Activated naive CD4-positive, alpha-beta T cell treated with anti-CD3 and anti-CD28 coated beads, Interleukin-2, amount 50 U/mL, for 72 hours (primary cell): ENCODE data around the gene CTSD. TPM values are rescaled to one million over a fixed set of nuclear protein-coding genes. Genes with fewer than 3 reads are reported as not detected.

Source experiments
- ATAC-seq, 2 donors: fragments of 150-1000 bp; cut with Tn5 transposase; 2 replicates each; pipeline ENCODE4 v1.10.0; 2021; ENCODE audit warnings: mild to moderate bottlenecking in 2 of 2, moderate library complexity in 2 of 2
- DNase-seq, 2 donors: peaks; one replicate each; pipeline ENCODE4 v3.0.0; 2021 to 2022; ENCODE audit warnings: low spot score in 2 of 2
- H3K27ac Mint-ChIP-seq, 2 donors: one replicate each; pipeline ENCODE4 v1.8.0; 2022; ENCODE audit warnings: mild to moderate bottlenecking in 2 of 2, mixed read lengths in 2 of 2
- H3K36me3 Mint-ChIP-seq, 2 donors: one replicate each; pipeline ENCODE4 v1.8.0; 2022; ENCODE audit warnings: mixed read lengths in 2 of 2
- H3K9me3 Mint-ChIP-seq, 2 donors: one replicate each; pipeline ENCODE4 v1.8.0; 2022; ENCODE audit warnings: mixed read lengths in 2 of 2
- total RNA-seq, 2 donors: library from RNA; stranded (reverse); gene quantifications; one replicate each; pipeline ENCODE4 v1.2.3, GENCODE V29; 2022

CTSD gene
- total RNA-seq, 2 donors from 2014 or later: 47.2 to 55.7 TPM

GRCh38 chr11:1732418-1733008 is 31.2 kb downstream of the CTSD start:
- DNase-seq: peak in 1 of 2 donors; percentile 43
- Mint-ChIP-seq H3K27ac (no peak overlapping the region), H3K9me3 (peaks cover 14 to 25% of the 10 kb centered on the region in 2 donors), H3K36me3 (no peaks in the 10 kb centered on the region)
- ATAC-seq: no peak

GRCh38 chr11:1731451-1732059 is 32.2 kb downstream of the CTSD start:
- ATAC-seq (no peak), DNase-seq (peak in 1 of 2 donors; percentile 26)
- H3K36me3 Mint-ChIP-seq: no peaks in the 10 kb centered on the region
- H3K27ac Mint-ChIP-seq: no peak overlapping the region
- peaks cover 13 to 21% of the 10 kb centered on the region in 2 donors for H3K9me3 Mint-ChIP-seq

DNA sequence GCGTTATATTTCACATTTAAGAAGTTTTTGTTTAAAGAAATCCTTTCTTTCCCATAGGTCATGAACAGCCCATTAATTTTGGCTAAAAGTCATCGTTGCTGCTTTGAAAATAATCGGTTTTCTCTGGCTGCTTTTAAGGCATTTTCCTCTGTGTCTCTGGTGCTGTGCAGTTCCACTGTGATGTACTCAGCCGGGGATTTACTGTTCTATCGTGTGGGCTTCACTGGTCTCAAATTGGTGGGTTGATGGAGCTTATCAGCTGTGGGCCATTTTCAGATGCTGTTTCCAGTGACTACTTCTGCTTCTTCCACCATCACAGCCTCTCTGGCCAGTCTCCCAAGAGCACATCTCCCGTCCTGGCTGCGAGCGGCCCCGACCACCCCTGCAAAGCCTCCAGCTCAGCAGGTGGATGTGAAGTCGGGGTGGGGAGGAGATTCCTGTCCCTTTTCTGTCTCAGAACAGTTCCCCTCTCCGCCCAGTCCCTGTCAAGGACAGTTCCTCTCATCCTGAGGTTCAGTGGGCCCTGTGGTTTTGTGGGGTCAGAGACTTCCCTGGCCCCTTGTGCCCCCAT is 33.6 kb downstream of the CTSD start:
- no peaks in the 10 kb centered on the region for H3K36me3 Mint-ChIP-seq
- ATAC-seq: no peak

GRCh38 chr11:1729692-1730011 is 34.1 kb downstream of the CTSD start:
- DNase-seq: no peak
- H3K36me3 Mint-ChIP-seq: no peaks in the 10 kb centered on the region
- no peak overlapping the region for H3K27ac Mint-ChIP-seq
- peak in 1 of 2 donors; percentile 6 for ATAC-seq
- peaks cover 6 to 8% of the 10 kb centered on the region in 2 donors for H3K9me3 Mint-ChIP-seq

More for the DNA sequence above, 33.6 kb downstream of the CTSD start:
- peak in 1 of 2 donors; percentile 23 for DNase-seq
- Mint-ChIP-seq H3K9me3 (peaks cover 6 to 8% of the 10 kb centered on the region in 2 donors), H3K27ac (peak overlapping the region in 1 of 2 donors; percentile 51)

GRCh38 chr11:1728931-1729691 is 34.6 kb downstream of the CTSD start:
- H3K27ac Mint-ChIP-seq: peak overlapping the region; percentile 31 to 65

GRCh38 chr11:1728301-1728700 is 35.4 kb downstream of the CTSD start:
- Mint-ChIP-seq H3K9me3 (peaks cover 6 to 8% of the 10 kb centered on the region in 2 donors), H3K27ac (peak overlapping the region in 1 of 2 donors; percentile 62)
- DNase-seq: no peak

More at GRCh38 chr11:1728931-1729691, 34.6 kb downstream of the CTSD start:
- Mint-ChIP-seq H3K36me3 (no peaks in the 10 kb centered on the region), H3K9me3 (peaks cover 6 to 8% of the 10 kb centered on the region in 2 donors)
- ATAC-seq (peak; percentile 72 to 75), DNase-seq (peak in 1 of 2 donors; percentile 45)

DNA sequence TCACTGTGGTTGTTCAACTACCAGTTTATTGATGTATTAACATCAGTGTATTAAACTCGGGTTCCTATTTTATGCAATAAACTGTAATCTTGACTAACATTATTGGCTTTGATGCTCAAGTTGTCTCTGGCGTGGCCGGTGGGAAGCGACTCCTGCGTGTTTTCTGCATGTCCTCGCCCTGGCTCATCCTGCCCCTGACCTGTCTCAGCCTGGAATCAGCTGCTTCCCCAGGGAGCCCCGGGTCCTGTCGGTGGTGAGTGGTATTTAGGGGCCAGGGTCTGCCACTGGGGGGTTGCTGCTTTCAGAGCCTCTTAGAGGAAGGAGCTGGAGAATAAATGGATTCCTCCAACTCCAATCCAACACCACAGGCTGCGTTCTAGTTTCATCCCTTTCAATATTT is 35.9 kb downstream of the CTSD start:
- Mint-ChIP-seq H3K36me3 (no peaks in the 10 kb centered on the region), H3K27ac (peak overlapping the region in 1 of 2 donors; percentile 62), H3K9me3 (peaks cover 6 to 8% of the 10 kb centered on the region in 2 donors)
- no peak for ATAC-seq
- DNase-seq: peak in 1 of 2 donors; percentile 16

More at GRCh38 chr11:1728301-1728700, 35.4 kb downstream of the CTSD start:
- ATAC-seq: no peak
- no peaks in the 10 kb centered on the region for H3K36me3 Mint-ChIP-seq

DNA sequence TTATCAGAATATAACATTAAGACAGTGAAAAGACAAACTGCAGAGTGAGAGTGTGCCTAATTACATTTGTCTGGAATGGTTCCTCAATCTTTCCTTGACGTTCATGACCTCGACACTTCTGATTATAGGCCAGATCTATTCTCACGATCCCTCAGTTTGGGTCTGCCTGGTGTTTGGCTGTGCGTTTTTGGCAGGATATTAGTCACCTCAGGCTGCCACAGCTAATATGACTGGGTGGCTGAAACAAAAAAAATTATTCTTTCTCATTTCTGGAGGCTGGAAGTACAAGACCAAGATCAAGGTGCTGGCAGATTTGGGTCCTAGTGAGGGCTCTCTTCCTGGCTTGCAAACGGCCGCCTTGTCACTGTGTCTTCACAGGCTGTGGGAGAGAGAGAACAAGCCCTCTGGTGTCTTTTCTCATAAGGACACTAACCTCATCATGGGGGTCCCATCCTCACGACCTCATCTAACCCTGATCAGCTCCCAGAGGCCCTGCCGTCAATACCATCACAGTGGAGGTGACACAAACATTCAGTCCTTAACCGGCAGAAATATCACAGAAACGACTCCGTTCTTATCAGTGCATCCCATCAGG is 36.5 kb downstream of the CTSD start:
- DNase-seq (peak in 1 of 2 donors; percentile 48), ATAC-seq (peak; percentile 65 to 78)
- peak overlapping the region in 1 of 2 donors; percentile 62 for H3K27ac Mint-ChIP-seq
- H3K9me3 Mint-ChIP-seq: peaks cover 6 to 8% of the 10 kb centered on the region in 2 donors
- H3K36me3 Mint-ChIP-seq: no peaks in the 10 kb centered on the region

DNA sequence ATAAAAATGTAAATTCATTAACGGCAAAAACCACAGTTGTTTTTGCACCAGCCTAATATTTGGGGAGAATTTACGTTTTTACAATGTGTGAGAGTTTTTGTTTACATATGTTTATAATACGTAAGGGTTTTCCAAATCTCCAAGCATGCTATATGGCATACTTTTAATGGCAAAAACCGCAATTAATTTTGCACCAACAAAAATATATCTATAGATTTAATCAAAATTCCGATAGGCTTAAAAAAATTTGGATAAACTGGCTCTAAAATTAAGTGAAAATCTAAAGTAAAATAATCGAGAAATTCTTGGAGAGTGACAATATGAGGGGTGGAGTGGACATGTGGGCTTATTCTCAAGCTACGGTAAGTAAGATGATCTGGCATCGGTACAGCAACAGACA is 43.9 kb downstream of the CTSD start:
- ATAC-seq (no peak), DNase-seq (no peak)
- Mint-ChIP-seq H3K36me3 (no peaks in the 10 kb centered on the region), H3K9me3 (no peaks in the 10 kb centered on the region), H3K27ac (no peak overlapping the region)

GRCh38 chr11:1718326-1718725 is 45.4 kb downstream of the CTSD start:
- Mint-ChIP-seq H3K36me3 (no peaks in the 10 kb centered on the region), H3K9me3 (no peaks in the 10 kb centered on the region), H3K27ac (no peak overlapping the region)
- DNase-seq (no peak), ATAC-seq (no peak)

GRCh38 chr11:1717745-1718144 is 46.0 kb downstream of the CTSD start:
- no peak for ATAC-seq
- Mint-ChIP-seq H3K36me3 (no peaks in the 10 kb centered on the region), H3K9me3 (no peaks in the 10 kb centered on the region), H3K27ac (no peak overlapping the region)
- no peak for DNase-seq

DNA sequence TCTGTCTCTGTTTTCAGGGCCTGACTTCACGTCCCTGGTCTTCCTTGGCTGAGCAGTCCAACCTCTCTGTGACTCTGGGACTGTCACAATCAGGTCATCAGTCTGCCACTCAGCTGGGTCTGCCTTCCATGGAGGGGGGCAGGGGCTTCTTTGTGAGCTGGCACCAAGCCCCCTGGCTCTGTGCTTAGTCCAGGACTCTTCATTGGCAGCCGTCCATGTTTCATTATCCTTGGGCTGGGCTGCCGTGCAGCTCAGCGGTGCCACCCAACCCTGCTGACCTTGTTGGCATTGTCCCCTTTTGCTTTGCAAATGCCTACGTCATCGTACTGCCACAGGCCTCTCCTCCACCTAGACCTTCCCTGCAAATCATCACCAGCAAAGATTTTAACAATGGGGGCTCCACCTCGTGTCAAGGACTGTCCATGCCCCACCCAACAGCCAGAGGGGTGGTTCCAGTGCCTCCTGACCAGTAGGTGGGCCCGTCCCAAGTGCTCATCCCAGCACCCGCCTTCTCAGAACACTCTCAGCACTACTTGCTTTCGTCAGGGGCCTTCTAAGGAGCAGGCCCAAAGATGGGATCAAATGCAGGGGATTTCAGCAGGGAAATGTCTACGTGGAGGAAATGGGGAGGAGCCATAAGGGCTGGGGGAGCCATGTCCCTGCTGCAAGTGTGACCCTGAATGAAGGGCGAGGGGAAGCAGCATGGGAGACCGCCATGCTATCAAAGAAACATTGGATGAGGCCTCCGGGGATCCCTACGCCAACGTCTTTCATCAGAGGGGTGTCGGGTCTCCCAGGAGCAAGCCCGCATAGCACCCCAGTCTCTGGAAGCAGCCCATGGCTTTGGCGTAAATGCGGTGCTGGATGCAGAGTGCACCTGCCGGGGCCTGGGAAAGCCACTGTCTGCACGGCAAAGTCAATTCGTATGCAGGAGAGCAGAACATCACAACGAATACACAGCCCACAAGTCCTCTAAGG is 48.5 kb downstream of the CTSD start:
- Mint-ChIP-seq H3K9me3 (no peaks in the 10 kb centered on the region), H3K36me3 (no peaks in the 10 kb centered on the region), H3K27ac (no peak overlapping the region)
- no peak for ATAC-seq
- DNase-seq: no peak

DNA sequence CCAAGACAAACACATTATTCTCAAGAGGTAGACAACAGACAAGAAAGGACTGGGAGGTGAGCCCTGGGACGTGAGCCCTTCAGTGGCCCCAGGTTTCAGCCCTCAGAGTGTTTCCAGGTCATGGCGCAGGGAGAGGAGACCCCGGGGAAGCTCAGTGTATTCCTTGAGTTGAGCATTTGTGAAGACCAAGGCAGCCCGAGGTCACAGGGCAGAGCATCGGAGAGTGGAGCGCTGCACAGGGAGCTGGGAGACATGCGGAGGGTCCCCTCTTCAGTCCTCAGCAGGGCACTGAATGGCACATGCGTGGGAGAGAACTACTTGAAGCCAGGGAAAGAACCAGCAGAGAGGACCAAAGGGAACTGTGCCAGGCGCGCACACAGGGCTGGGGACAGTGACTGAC is 55.0 kb downstream of the CTSD start:
- no peaks in the 10 kb centered on the region for H3K9me3 Mint-ChIP-seq
- ATAC-seq: no peak
- H3K36me3 Mint-ChIP-seq: no peaks in the 10 kb centered on the region
- peak overlapping the region in 1 of 2 donors; percentile 3 for H3K27ac Mint-ChIP-seq
- no peak for DNase-seq

DNA sequence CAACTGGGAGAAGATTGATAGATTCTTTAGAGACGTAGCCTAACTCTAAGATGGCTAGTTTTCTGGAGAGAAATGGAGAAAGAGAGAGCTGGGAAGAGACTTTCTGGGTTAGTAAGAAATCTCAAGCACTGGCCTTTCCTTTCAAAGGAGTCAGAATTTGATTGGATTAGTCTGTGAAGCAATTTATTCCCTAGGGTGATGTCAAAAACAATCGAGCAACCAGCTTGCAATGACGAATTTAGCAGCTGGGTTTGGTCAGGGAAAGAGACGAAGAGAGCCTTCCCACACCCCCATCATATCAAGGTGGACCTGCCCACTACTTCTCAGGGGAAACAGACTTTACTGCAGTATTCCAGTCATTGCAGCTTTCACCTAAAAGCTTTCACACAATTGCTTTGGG is 56.0 kb downstream of the CTSD start:
- no peaks in the 10 kb centered on the region for H3K9me3 Mint-ChIP-seq
- ATAC-seq (no peak), DNase-seq (no peak)
- H3K36me3 Mint-ChIP-seq: no peaks in the 10 kb centered on the region
- H3K27ac Mint-ChIP-seq: no peak overlapping the region

GRCh38 chr11:1706634-1707400 is 56.9 kb downstream of the CTSD start:
- ATAC-seq (peak; percentile 34 to 38), DNase-seq (no peak)
- peak overlapping the region in 1 of 2 donors; percentile 49 for H3K27ac Mint-ChIP-seq
- H3K9me3 Mint-ChIP-seq: peaks cover 0 to 5% of the 10 kb centered on the region in 2 donors
- peaks cover 4 to 5% of the 10 kb centered on the region in 2 donors for H3K36me3 Mint-ChIP-seq
